Chondrocyte (in vitro differentiated cells): ENCODE results near the gene PTPRC. TPM values are rescaled to one million over a fixed set of nuclear protein-coding genes. Genes with fewer than 3 reads are reported as not detected.

Source experiments
- DNase-seq: peaks from one replicate; pipeline ENCODE4 v3.0.0; 2021; ENCODE audit warnings: mixed read lengths, low spot score
- H3K27ac Mint-ChIP-seq: one replicate; pipeline ENCODE4 v1.8.0; 2021; ENCODE audit warnings: mild to moderate bottlenecking, moderate library complexity, mixed read lengths; ENCODE audit not compliant: unreplicated experiment
- H3K27me3 Mint-ChIP-seq: 2 replicates; pipeline ENCODE4 v1.8.0; 2021; ENCODE audit warnings: low read depth, mixed read lengths
- H3K36me3 Mint-ChIP-seq: 2 replicates; pipeline ENCODE4 v1.8.0; 2021; ENCODE audit warnings: low read depth, mixed read lengths
- H3K4me1 Mint-ChIP-seq: 2 replicates; pipeline ENCODE4 v1.8.0; 2021; ENCODE audit warnings: low read depth, mild to moderate bottlenecking, mixed read lengths
- H3K4me3 Mint-ChIP-seq: one replicate; pipeline ENCODE4 v1.8.0; 2021; ENCODE audit warnings: mild to moderate bottlenecking, moderate library complexity, mixed read lengths; ENCODE audit not compliant: unreplicated experiment
- H3K9me3 Mint-ChIP-seq: 2 replicates; pipeline ENCODE4 v1.8.0; 2021; ENCODE audit warnings: low read depth, mixed read lengths
- CTCF ChIP-seq: fragments of 200-600 bp; sonication (generic); IDR thresholded peaks from 2 replicates; pipeline ENCODE4 v1.5.0; 2021; ENCODE audit warnings: antibody characterized with exemption, mild to moderate bottlenecking, moderate library complexity
- total RNA-seq: library from RNA; stranded (reverse); gene quantifications from 3 replicates; pipeline ENCODE4 v1.2.1, GENCODE V29; 2021

The PTPRC gene
- total RNA-seq, 1 donor from 2014 or later: not detected

- H3K27me3 Mint-ChIP-seq: no peaks in the 10 kb centered on the region
- no peak overlapping the region for H3K4me3 Mint-ChIP-seq
- TF ChIP-seq CTCF: no peak
- peaks cover 20% of the 10 kb centered on the region for H3K4me1 Mint-ChIP-seq
- no peaks in the 10 kb centered on the region for H3K9me3 Mint-ChIP-seq
- H3K36me3 Mint-ChIP-seq: no peaks in the 10 kb centered on the region
- no peak for DNase-seq
- no peak overlapping the region for H3K27ac Mint-ChIP-seq
Observed at GRCh38 chr1:198678301-198678836, 39.5 kb downstream of the PTPRC start.

- H3K27me3 Mint-ChIP-seq: no peaks in the 10 kb centered on the region
- no peaks in the 10 kb centered on the region for H3K36me3 Mint-ChIP-seq
- no peaks in the 10 kb centered on the region for H3K9me3 Mint-ChIP-seq
- peaks cover 20% of the 10 kb centered on the region for H3K4me1 Mint-ChIP-seq
- DNase-seq: no peak
- TF ChIP-seq CTCF: no peak
- H3K27ac Mint-ChIP-seq: no peak overlapping the region
- H3K4me3 Mint-ChIP-seq: no peak overlapping the region
Observed at GRCh38 chr1:198678901-198679329, 40.1 kb downstream of the PTPRC start.

- TF ChIP-seq CTCF: no peak
- no peak overlapping the region for H3K27ac Mint-ChIP-seq
- DNase-seq: peak; percentile 79
- H3K4me1 Mint-ChIP-seq: peaks cover 22% of the 10 kb centered on the region
- no peaks in the 10 kb centered on the region for H3K9me3 Mint-ChIP-seq
- H3K27me3 Mint-ChIP-seq: no peaks in the 10 kb centered on the region
- no peak overlapping the region for H3K4me3 Mint-ChIP-seq
- H3K36me3 Mint-ChIP-seq: no peaks in the 10 kb centered on the region
Observed at GRCh38 chr1:198679535-198680173, 40.8 kb downstream of the PTPRC start.

GRCh38 chr1:198680174-198680875 lies 41.5 kb downstream of the PTPRC start:
- DNase-seq: no peak
- Mint-ChIP-seq H3K36me3 (no peaks in the 10 kb centered on the region), H3K4me3 (no peak overlapping the region), H3K27ac (no peak overlapping the region), H3K4me1 (peaks cover 24% of the 10 kb centered on the region), H3K9me3 (no peaks in the 10 kb centered on the region), H3K27me3 (no peaks in the 10 kb centered on the region)
- no peak for TF ChIP-seq CTCF

- H3K4me1 Mint-ChIP-seq: peaks cover 24% of the 10 kb centered on the region
- TF ChIP-seq CTCF: no peak
- no peak for DNase-seq
- no peak overlapping the region for H3K27ac Mint-ChIP-seq
- H3K27me3 Mint-ChIP-seq: no peaks in the 10 kb centered on the region
- H3K4me3 Mint-ChIP-seq: no peak overlapping the region
- H3K9me3 Mint-ChIP-seq: no peaks in the 10 kb centered on the region
- no peaks in the 10 kb centered on the region for H3K36me3 Mint-ChIP-seq
Observed at GRCh38 chr1:198681252-198681651, 42.4 kb downstream of the PTPRC start.
